KBM-7 (cell line): ENCODE measurements around the gene OMD.

Experiments used
- DNase-seq: peaks from one replicate; pipeline ENCODE4 v3.0.0-alpha.2; 2015
- in situ Hi-C: fragments of 300-500 bp; cut with MboI; formaldehyde crosslinking; loops from 2 replicates; pipeline ENCODE4 v1.14.3; 2020; ENCODE audit warnings: low sequenced_read_pairs, low pct_unique_long_range_greater_than_20kb, mixed read lengths

The OMD gene

GRCh38 chr9:92424340-92424739 is at the start of gene OMD:
Gene OMD, minus strand, starts transcription at chr9:92424471. Its CDS starts 6,913 bp downstream, at chr9:92417558.
- in situ Hi-C loops, result no loop called here
- DNase-seq, result no peak

- DNase-seq, result no peak
- in situ Hi-C loops, result loop anchor here (25.0 kb wide), 1 partner anchor 331 kb away; no protein-coding TSS in a partner anchor
Measured at GRCh38 chr9:92468206-92468605, 43.9 kb upstream of the OMD start.

GRCh38 chr9:92467511-92467910 is 43.2 kb upstream of the OMD start:
- in situ Hi-C loops, result loop anchor here (25.0 kb wide), 1 partner anchor 330 kb away; no protein-coding TSS in a partner anchor
- no peak for DNase-seq

- DNase-seq, result no peak
- in situ Hi-C loops, result loop anchor here (25.0 kb wide), 1 partner anchor 330 kb away; no protein-coding TSS in a partner anchor
Measured at GRCh38 chr9:92467041-92467440, 42.8 kb upstream of the OMD start.

- DNase-seq, result no peak
- in situ Hi-C loops, result loop anchor here (25.0 kb wide), 1 partner anchor 327 kb away; no protein-coding TSS in a partner anchor
Measured at GRCh38 chr9:92463984-92464383, 39.7 kb upstream of the OMD start.

GRCh38 chr9:92463387-92463786 is 39.1 kb upstream of the OMD start:
- DNase-seq, result no peak
- in situ Hi-C loops, result loop anchor here (25.0 kb wide), 1 partner anchor 326 kb away; no protein-coding TSS in a partner anchor

GRCh38 chr9:92457576-92457975 is 33.3 kb upstream of the OMD start:
- in situ Hi-C loops, result loop anchor here (25.0 kb wide), 1 partner anchor 320 kb away; no protein-coding TSS in a partner anchor
- DNase-seq, result no peak

- in situ Hi-C loops, result loop anchor here (25.0 kb wide), 1 partner anchor 318 kb away; no protein-coding TSS in a partner anchor
- DNase-seq, result peak; percentile 16
Measured at GRCh38 chr9:92455217-92455616, 30.9 kb upstream of the OMD start.

- in situ Hi-C loops, result no loop called here
- DNase-seq, result no peak
Measured at GRCh38 chr9:92446536-92446935, 22.3 kb upstream of the OMD start.

GRCh38 chr9:92444841-92445240 is 20.6 kb upstream of the OMD start:
- no peak for DNase-seq
- in situ Hi-C loops, result no loop called here

- no peak for DNase-seq
- in situ Hi-C loops, result no loop called here
Measured at GRCh38 chr9:92440751-92441046, 16.4 kb upstream of the OMD start.

- no peak for DNase-seq
- in situ Hi-C loops, result no loop called here
Measured at GRCh38 chr9:92439921-92440750, 15.9 kb upstream of the OMD start.

- DNase-seq, result peak; percentile 14
- in situ Hi-C loops, result no loop called here
Measured at GRCh38 chr9:92438900-92439526, 14.7 kb upstream of the OMD start.

GRCh38 chr9:92435263-92435662 is 11.0 kb upstream of the OMD start:
- no peak for DNase-seq
- in situ Hi-C loops, result no loop called here

GRCh38 chr9:92432972-92433548 is 8.8 kb upstream of the OMD start:
- DNase-seq, result no peak
- in situ Hi-C loops, result no loop called here

GRCh38 chr9:92432350-92432749 is 8.1 kb upstream of the OMD start:
- in situ Hi-C loops, result no loop called here
- no peak for DNase-seq

- no peak for DNase-seq
- in situ Hi-C loops, result no loop called here
Measured at GRCh38 chr9:92429836-92430235, 5.6 kb upstream of the OMD start.

- DNase-seq, result no peak
Measured at GRCh38 chr9:92426501-92427145, 2.4 kb upstream of the OMD start.

GRCh38 chr9:92425474-92425873 is 1.2 kb upstream of the OMD start:
- in situ Hi-C loops, result no loop called here
- DNase-seq, result no peak

More at GRCh38 chr9:92426501-92427145, 2.4 kb upstream of the OMD start:
- in situ Hi-C loops, result no loop called here

GRCh38 chr9:92423612-92424011 is 659 bp downstream of the OMD start:
- no peak for DNase-seq

More at GRCh38 chr9:92423612-92424011, 659 bp downstream of the OMD start:
- in situ Hi-C loops, result no loop called here
